Kidney (tissue), 14 donors: ENCODE data around the gene TTC33. TPM values are rescaled to one million over a fixed set of nuclear protein-coding genes. Genes with fewer than 3 reads are reported as not detected.

ENCODE experiments used
- DNase-seq, 5 donors: peaks; one replicate each; pipeline ENCODE4 v3.0.0-alpha.2; 2013 to 2020
- FAIRE-seq: peaks from 2 replicates; lab custom pipeline; 2012; peaks lifted over from hg19 to GRCh38; lab: Jason Lieb, UNC
- H3K27ac ChIP-seq, 2 donors: one replicate each; pipeline ENCODE4 v1.7.0; 2013; ENCODE audit warnings: low read depth in 2 of 2, low read length in 2 of 2, inconsistent platforms in 1 of 2
- H3K27me3 ChIP-seq: one replicate; pipeline ENCODE4 v1.7.1; 2013; ENCODE audit warnings: low read length, inconsistent platforms; ENCODE audit not compliant: control insufficient read depth, insufficient read depth
- H3K36me3 ChIP-seq, 3 donors: one replicate each; pipeline versions ENCODE4 v1.7.0 to v1.7.1; 2013; ENCODE audit warnings: low read length in 3 of 3, control low read depth in 1 of 3, inconsistent platforms in 1 of 3; ENCODE audit not compliant: insufficient read depth in 3 of 3, control insufficient read depth in 2 of 3
- H3K4me1 ChIP-seq, 3 donors: one replicate each; pipeline versions ENCODE4 v1.7.0 to v1.7.1; 2013; ENCODE audit warnings: low read length in 3 of 3, inconsistent platforms in 1 of 3, low read depth in 1 of 3; ENCODE audit not compliant: control insufficient read depth in 2 of 3, insufficient read depth in 2 of 3
- H3K4me3 ChIP-seq, 3 donors: one replicate each; pipeline versions ENCODE4 v1.7.0 to v1.8.1; 2013; ENCODE audit warnings: low read length in 3 of 3, control low read depth in 1 of 3, inconsistent platforms in 1 of 3
- H3K9ac ChIP-seq, 3 donors: one replicate each; pipeline versions ENCODE4 v1.7.0 to v1.7.1; 2013; ENCODE audit warnings: low read length in 3 of 3, control low read depth in 1 of 3, inconsistent platforms in 1 of 3
- H3K9me3 ChIP-seq, 3 donors: one replicate each; pipeline versions ENCODE4 v1.7.0 to v1.7.1; 2013; ENCODE audit warnings: low read length in 3 of 3, control low read depth in 1 of 3, inconsistent platforms in 1 of 3; ENCODE audit not compliant: control insufficient read depth in 2 of 3, insufficient read depth in 1 of 3
- intact Hi-C: fragments of 100-400 bp; cut with DNase I; formaldehyde crosslinking; loops from one replicate; pipeline ENCODE4 v1.11.1; 2022
- polyA plus RNA-seq: library from polyadenylated mRNA; stranded (reverse); fragments of 350-450 nt; fragmentation: Illumina TruSeq; extraction: RNeasy Lipid Tissue Mini Kit (QIAGEN cat#74804); gene quantifications from one replicate; pipeline ENCODE4 v1.2.3, GENCODE V29; 2014; ENCODE audit warnings: low read depth, low replicate concordance; ENCODE audit not compliant: insufficient read depth
- total RNA-seq: library from RNA; stranded (reverse); fragmentation: NEBNext Ultra II Directional; extraction: Animal tissue kit (Norgen Biotek cat#: 25700); gene quantifications from one replicate; pipeline ENCODE4 v1.2.1, GENCODE V29; 2021
- TF ChIP-seq, protein P1 (sequence below): IDR thresholded peaks from 3 replicates; pipeline ENCODE4 v1.5.1; 2012; ENCODE audit warnings: mild to moderate bottlenecking, moderate library complexity, borderline replicate concordance; ENCODE audit not compliant: insufficient read depth; ENCODE audit errors: extremely low read depth
- donor health status: control.
- donor health status: control.
- donor health status: control.
- donor health status: control.
- donor health status: control.
- donor health status: DM: yes; HTN: yes; CAD: no.
- donor health status: Normal renal cell carcinoma (clear cell type).

TTC33 gene
- total and polyA plus RNA-seq, 2 donors from 2014 or later, result 7.1 to 20.1 TPM

DNA sequence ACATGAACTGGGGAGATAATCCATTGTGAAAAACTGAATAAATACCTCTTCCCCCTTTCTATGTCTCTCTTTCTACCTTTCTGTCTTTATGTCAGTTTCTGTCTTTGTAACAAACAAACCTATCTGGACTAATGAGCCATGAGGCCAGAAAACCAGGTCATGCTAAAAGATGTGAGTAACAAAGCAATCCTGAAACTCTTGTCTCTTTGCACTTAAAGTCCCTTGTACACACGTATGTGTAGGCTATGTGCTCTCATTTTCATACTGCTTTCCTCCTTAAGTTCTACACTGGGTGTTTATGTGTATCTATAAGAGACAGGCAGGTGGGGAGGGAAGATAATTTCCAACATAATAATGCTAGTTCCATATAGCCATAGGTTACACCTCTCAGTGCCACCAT lies 199.9 kb downstream of the TTC33 start:
- Histone ChIP-seq H3K36me3 (no peaks in the 10 kb centered on the region), H3K9ac (no peak overlapping the region), H3K4me3 (no peak overlapping the region), H3K4me1 (no peaks in the 10 kb centered on the region), H3K27ac (no peak overlapping the region), H3K9me3 (no peaks in the 10 kb centered on the region), H3K27me3 (no peaks in the 10 kb centered on the region)
- intact Hi-C loops, result no loop called here
- FAIRE-seq (no peak), DNase-seq (no peak)
- TF ChIP-seq, protein P1, sequence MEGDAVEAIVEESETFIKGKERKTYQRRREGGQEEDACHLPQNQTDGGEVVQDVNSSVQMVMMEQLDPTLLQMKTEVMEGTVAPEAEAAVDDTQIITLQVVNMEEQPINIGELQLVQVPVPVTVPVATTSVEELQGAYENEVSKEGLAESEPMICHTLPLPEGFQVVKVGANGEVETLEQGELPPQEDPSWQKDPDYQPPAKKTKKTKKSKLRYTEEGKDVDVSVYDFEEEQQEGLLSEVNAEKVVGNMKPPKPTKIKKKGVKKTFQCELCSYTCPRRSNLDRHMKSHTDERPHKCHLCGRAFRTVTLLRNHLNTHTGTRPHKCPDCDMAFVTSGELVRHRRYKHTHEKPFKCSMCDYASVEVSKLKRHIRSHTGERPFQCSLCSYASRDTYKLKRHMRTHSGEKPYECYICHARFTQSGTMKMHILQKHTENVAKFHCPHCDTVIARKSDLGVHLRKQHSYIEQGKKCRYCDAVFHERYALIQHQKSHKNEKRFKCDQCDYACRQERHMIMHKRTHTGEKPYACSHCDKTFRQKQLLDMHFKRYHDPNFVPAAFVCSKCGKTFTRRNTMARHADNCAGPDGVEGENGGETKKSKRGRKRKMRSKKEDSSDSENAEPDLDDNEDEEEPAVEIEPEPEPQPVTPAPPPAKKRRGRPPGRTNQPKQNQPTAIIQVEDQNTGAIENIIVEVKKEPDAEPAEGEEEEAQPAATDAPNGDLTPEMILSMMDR, result no peak

DNA sequence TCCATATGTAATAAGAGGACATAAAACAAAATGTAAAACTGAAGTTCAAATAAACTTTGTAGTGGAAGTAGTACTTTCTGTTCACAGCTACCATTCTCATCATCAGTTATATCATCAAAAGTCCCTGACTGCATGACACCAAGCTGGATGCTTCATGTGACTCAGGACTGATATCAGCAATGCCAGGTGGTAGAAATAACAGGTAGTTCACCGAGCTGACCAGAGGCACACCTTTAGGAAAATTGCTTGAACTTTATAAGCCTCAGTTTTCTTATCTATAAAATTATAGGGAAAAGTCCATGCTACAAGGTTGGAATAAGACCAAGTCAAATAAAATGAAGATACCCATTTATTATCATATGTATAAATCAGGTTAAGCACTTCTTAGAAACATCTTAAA lies 200.9 kb downstream of the TTC33 start:
- Histone ChIP-seq H3K27me3 (no peaks in the 10 kb centered on the region), H3K27ac (no peak overlapping the region)

GRCh38 chr5:40554054-40554453 lies 201.7 kb downstream of the TTC33 start:
- DNase-seq (no peak), FAIRE-seq (no peak)
- TF ChIP-seq, protein P1, result no peak
- Histone ChIP-seq H3K9ac (no peak overlapping the region), H3K27me3 (no peaks in the 10 kb centered on the region), H3K36me3 (no peaks in the 10 kb centered on the region), H3K4me1 (no peaks in the 10 kb centered on the region), H3K9me3 (no peaks in the 10 kb centered on the region), H3K4me3 (no peak overlapping the region), H3K27ac (no peak overlapping the region)
- intact Hi-C loops, result no loop called here

More for the DNA sequence above, 200.9 kb downstream of the TTC33 start:
- no peak overlapping the region for H3K4me3 ChIP-seq
- no peaks in the 10 kb centered on the region for H3K36me3 ChIP-seq
- no peaks in the 10 kb centered on the region for H3K4me1 ChIP-seq
- TF ChIP-seq, protein P1, result no peak
- DNase-seq (no peak), FAIRE-seq (no peak)
- intact Hi-C loops, result no loop called here
- no peaks in the 10 kb centered on the region for H3K9me3 ChIP-seq
- no peak overlapping the region for H3K9ac ChIP-seq

DNA sequence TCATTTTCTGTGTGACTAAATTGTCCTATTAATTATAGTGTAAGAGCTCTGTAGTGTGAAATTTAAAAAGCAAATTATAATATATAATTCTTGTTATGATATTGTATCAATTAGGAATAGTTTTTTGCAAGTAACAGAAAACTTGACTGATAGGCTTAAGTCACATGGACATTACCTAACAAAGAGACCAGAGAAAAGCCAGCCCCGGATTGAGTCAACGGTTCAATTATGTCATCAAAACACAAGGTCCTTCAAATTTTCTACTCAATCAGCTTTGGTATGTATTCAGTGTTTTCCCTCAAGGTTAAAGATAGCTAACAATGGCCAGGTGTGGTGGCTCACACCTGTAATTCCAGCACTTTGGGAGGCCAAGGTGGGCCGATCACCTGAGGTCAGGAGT lies 202.8 kb downstream of the TTC33 start:
- Histone ChIP-seq H3K4me1 (no peaks in the 10 kb centered on the region), H3K4me3 (no peak overlapping the region), H3K9me3 (no peaks in the 10 kb centered on the region), H3K27ac (no peak overlapping the region), H3K36me3 (no peaks in the 10 kb centered on the region), H3K27me3 (no peaks in the 10 kb centered on the region), H3K9ac (no peak overlapping the region)
- intact Hi-C loops, result no loop called here
- no peak for DNase-seq
- no peak for FAIRE-seq
- TF ChIP-seq, protein P1, result no peak
